GM19193 (cell line): Measurements from ENCODE around the gene PLXNA3.

Experiments
- POLR2A ChIP-seq: IDR thresholded peaks from 4 replicates; pipeline ENCODE4 v1.6.1; 2011; ENCODE audit not compliant: insufficient read depth, insufficient read length; ENCODE audit errors: extremely low read depth

Gene PLXNA3

GRCh38 chrX:154477891-154478477 lies 19.9 kb downstream of the PLXNA3 start:
- TF ChIP-seq POLR2A, result no peak

- TF ChIP-seq POLR2A, result peak; percentile 75
Measured at GRCh38 chrX:154478728-154479622, 20.9 kb downstream of the PLXNA3 start, which contains the start of gene LAGE3. TSS of gene LAGE3 (minus strand) at chrX:154479281. CDS start at chrX:154478915, 366 bp downstream.

GRCh38 chrX:154481195-154481594 lies 23.1 kb downstream of the PLXNA3 start:
- TF ChIP-seq POLR2A, result no peak

DNA sequence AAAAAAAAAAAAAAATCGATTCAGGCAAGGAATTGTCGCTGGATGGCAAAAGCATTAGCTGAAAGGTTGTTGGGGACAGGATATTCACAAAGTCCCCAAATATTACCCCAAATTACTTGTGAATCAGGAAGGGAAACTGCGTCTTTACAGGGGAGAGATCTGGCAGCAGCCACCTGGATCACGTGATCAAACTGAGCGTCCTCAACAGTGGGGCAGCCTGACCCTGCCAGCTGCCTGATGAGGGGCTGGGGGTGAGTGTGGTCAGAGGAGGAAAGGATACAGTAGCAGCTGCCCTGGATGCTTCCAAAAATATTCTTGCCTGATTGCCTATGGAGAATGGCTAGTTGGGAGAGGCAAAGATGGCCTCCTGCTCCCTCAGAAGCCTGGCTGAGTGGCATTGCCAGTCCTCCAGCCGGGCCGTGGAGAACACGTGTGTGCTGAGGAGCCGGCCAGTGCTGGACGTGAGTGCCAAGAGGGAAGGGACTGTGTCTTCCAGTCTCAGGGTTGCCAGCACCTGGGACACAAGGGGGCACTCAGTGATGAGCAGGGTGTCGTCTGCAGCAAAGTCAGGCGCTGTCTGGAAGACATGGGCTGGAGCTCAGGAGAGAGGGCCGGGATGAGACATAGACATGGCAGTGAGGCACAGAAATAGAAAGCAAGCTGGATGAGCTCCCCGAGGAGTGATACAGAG lies 24.0 kb downstream of the PLXNA3 start:
- TF ChIP-seq POLR2A, result no peak

- no peak for TF ChIP-seq POLR2A
Measured at GRCh38 chrX:154482786-154483185, 24.7 kb downstream of the PLXNA3 start.

DNA sequence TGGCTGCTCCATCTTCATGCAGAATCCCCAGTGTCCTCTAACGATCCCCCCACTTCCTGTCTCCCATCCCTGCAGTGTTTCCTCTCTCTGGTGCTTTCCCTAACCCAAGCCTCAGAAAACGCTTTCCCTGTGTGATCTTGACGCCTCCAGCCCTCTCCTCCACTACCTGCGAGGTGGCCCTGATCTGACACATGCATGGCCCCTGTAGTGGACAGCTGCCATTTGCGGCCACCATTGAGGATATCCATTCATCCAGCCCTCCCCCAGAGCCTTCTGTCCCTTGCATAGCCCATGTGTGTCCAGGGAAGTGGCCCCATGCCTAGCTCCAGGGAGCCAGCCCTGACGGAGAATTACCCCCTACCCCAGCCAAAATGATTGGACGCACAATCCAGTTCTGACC lies 25.2 kb downstream of the PLXNA3 start:
- no peak for TF ChIP-seq POLR2A

DNA sequence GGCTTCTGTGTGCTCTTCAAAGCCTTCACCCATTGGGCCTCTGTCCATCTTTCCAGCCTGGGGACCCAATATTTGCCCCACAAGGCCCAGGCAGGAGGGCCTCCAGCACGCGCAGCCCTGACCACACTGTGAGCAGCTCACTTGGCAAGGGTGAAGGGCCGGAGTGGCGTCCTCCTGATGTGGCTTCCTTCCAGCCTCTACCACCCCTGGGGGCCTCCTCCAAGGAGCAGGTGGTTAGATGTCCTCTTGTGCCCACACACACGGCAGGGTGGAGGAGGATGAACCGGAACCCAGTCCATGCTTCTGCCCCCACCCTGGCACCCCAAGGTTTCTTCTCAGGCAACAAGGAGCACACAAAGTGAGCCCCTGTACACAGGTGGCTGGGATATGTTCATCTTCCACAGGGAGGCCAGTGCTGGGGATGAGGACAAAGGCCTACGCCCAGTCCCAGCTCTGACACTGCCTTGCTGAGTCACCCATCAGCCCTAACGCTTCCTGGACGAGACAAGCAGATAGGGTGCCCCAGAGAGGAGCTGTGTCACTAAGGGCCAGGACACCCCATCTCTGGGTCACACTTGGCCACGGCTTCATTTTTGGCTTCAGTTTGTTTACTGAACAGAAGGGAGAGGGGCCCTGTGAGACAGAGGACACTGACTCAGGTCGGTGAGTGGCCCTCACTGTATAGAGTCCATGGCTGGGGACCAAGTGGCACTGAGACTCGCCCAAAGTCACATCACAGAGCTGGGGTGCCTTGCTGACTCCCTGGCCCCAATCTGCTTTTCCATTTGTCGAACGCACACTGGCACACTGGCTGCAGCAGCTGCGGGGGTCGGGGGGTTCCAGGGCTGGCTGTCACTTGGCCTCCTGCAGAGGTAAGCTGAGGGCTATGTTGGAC lies 26.4 kb downstream of the PLXNA3 start:
- TF ChIP-seq POLR2A, result no peak

DNA sequence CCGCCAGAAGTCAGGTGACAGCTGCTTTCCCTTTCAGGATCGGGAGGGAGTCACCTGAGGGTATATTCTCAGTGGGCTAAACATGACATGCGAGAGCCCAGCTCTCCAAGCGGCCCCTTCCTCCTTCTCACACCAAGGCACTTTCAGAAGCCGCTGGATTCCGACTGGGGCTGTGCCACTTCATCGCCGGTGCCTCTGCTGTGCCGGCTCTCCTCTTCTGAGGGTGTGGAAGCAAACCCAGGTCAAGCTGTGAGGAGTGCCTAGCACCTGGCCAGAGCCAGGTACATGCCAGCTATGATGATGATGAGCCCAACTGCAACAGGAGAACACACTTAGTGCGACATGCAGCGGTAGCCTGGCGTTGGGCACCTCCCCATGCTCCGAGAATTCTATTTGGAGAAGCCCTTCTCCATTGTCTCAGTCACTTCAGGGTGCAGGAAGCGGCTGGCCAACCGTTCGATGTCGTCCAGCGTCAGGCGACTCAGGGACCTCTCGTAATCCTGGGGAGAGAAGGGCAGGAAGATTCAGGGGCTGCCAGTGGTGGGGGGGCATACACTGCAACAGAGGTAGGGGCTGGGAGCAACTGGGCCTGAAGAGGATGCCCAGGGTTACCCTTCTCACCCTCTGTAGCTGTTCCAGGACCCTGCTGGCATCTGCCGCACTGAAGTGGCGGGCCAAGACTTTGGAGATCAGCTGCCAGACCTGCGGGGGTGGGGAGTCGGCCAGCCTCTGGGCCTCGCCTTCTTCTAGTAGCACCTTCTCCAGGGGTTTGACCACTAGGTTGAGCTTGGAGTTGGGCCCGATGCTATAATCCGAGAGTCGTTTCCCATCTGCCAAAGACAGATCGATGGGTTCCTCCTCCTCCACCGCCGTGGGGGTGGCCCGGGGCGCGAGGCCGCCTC lies 27.3 kb downstream of the PLXNA3 start:
- no peak for TF ChIP-seq POLR2A

DNA sequence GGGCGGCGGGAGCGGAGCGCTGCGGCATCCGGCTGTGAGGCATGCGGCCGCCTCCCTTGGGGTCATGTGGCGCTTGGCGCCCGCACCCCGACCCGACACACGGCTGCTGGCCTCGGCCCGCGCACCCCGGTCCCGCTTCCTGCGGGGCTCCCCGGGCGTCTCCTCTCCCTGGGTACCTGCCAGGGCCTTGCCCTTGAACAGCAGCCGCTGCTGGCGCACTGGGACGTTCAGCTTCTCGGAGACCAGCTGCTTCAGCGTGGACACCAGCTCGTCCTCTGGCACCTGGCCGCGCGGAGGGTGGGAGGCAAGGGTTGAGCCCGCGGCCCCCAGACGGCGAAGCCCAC lies 27.9 kb downstream of the PLXNA3 start:
- no peak for TF ChIP-seq POLR2A

DNA sequence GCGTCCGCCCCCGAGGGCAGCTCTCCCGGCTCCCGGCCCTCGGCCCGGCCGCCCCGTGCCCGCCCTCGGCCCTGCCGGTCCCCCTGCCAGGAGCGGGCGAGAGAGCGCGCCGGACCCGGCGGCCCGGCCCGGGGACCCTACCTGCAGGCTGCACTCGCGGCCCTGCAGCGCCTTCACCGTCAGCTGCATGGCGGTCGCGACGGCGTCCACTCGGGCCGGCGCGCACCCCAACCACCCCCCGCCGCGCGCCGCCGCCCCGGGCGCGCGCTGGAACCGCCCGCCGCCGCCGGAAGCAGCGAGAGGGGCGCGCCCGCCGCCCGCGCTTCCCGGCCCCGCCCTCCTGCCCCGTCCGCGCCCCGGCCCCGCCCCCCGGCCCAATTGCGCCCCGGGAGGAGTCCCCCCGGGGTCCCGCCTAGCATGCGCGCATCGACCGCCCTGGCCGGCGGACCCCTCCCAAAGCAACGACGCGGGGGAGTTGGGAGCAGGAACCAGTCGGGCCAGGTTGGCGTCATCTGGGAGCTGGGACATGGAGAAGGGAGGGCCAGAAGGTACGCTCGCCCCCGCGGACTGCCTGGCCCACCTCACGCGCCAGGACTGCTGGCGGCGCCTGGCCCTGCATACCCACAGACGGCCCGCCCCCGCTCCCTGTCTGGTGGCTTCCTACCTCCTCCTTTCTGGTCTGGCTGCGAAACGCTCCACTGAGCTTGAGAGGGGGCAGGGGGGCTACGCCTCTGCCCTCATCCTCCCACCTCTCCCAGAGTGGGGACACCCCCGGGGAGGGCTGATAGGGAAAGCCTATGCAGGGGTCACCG lies 28.5 kb downstream of the PLXNA3 start, which contains the start of gene UBL4A:
TSS of gene UBL4A (minus strand) at position 220 of the 812 bp plus-strand sequence. CDS start at position 189, 31 bp downstream.
- peak; percentile 38 for TF ChIP-seq POLR2A

GRCh38 chrX:154487518-154488290 lies 29.6 kb downstream of the PLXNA3 start:
- no peak for TF ChIP-seq POLR2A
